Measurements from ENCODE around the gene RAB3IL1. TPM values are rescaled to one million over a fixed set of nuclear protein-coding genes. Genes with fewer than 3 reads are reported as not detected.

The RAB3IL1 gene
- total RNA-seq, 1 donor from 2014 or later = 10.6 TPM

GRCh38 chr11:61868571-61869428, 48.6 kb downstream of the RAB3IL1 start:
- Mint-ChIP-seq H3K27ac (no peak overlapping the region), H3K27me3 (ENCODE audit: low read depth) (peaks cover 8% of the 10 kb centered on the region), H3K4me1 (peaks cover 17% of the 10 kb centered on the region), H3K9me3 (no peaks in the 10 kb centered on the region), H3K36me3 (peaks cover 10% of the 10 kb centered on the region), H3K4me3 (no peak overlapping the region)
- no peak for TF ChIP-seq CTCF (IDR thresholded peaks at IDR 0.05; ENCODE audit: unreplicated experiment)
- no peak for DNase-seq (ENCODE audit: low spot score in 2 of 2, unreplicated experiment in 2 of 2)

GRCh38 chr11:61866958-61867343, 50.4 kb downstream of the RAB3IL1 start:
- no peak overlapping the region for H3K4me3 Mint-ChIP-seq
- H3K27me3 Mint-ChIP-seq (ENCODE audit: low read depth) = peaks cover 4% of the 10 kb centered on the region
- H3K9me3 Mint-ChIP-seq = no peaks in the 10 kb centered on the region
- DNase-seq (ENCODE audit: low spot score in 2 of 2, unreplicated experiment in 2 of 2) = no peak
- H3K36me3 Mint-ChIP-seq = peaks cover 10% of the 10 kb centered on the region
- no peak for TF ChIP-seq CTCF (IDR thresholded peaks at IDR 0.05; ENCODE audit: unreplicated experiment)
- no peak overlapping the region for H3K27ac Mint-ChIP-seq
- H3K4me1 Mint-ChIP-seq = peaks cover 17% of the 10 kb centered on the region

GRCh38 chr11:61866231-61866957, 51.0 kb downstream of the RAB3IL1 start:
- H3K27me3 Mint-ChIP-seq (ENCODE audit: low read depth) = peaks cover 3% of the 10 kb centered on the region
- DNase-seq (ENCODE audit: low spot score in 2 of 2, unreplicated experiment in 2 of 2) = no peak
- H3K4me1 Mint-ChIP-seq = peaks cover 16% of the 10 kb centered on the region
- TF ChIP-seq CTCF (IDR thresholded peaks at IDR 0.05; ENCODE audit: unreplicated experiment) = no peak
- peak overlapping the region; percentile 39 for H3K27ac Mint-ChIP-seq
- no peak overlapping the region for H3K4me3 Mint-ChIP-seq
- H3K9me3 Mint-ChIP-seq = no peaks in the 10 kb centered on the region
- peaks cover 16% of the 10 kb centered on the region for H3K36me3 Mint-ChIP-seq

- Mint-ChIP-seq H3K9me3 (no peaks in the 10 kb centered on the region), H3K27ac (no peak overlapping the region), H3K36me3 (peaks cover 21% of the 10 kb centered on the region), H3K4me3 (no peak overlapping the region), H3K4me1 (peaks cover 8% of the 10 kb centered on the region), H3K27me3 (ENCODE audit: low read depth) (no peaks in the 10 kb centered on the region)
- DNase-seq (ENCODE audit: low spot score in 2 of 2, unreplicated experiment in 2 of 2) = no peak
- TF ChIP-seq CTCF (IDR thresholded peaks at IDR 0.05; ENCODE audit: unreplicated experiment) = no peak
Observed at GRCh38 chr11:61864814-61865775, 52.3 kb downstream of the RAB3IL1 start.

- peaks cover 35% of the 10 kb centered on the region for H3K36me3 Mint-ChIP-seq
Observed at GRCh38 chr11:61863548-61864081, 53.8 kb downstream of the RAB3IL1 start.

More at GRCh38 chr11:61863548-61864081, 53.8 kb downstream of the RAB3IL1 start:
- H3K27me3 Mint-ChIP-seq (ENCODE audit: low read depth) = no peaks in the 10 kb centered on the region
- no peak overlapping the region for H3K4me3 Mint-ChIP-seq
- no peaks in the 10 kb centered on the region for H3K9me3 Mint-ChIP-seq
- TF ChIP-seq CTCF (IDR thresholded peaks at IDR 0.05; ENCODE audit: unreplicated experiment) = no peak
- H3K4me1 Mint-ChIP-seq = peaks cover 2% of the 10 kb centered on the region
- no peak overlapping the region for H3K27ac Mint-ChIP-seq
- no peak for DNase-seq (ENCODE audit: low spot score in 2 of 2, unreplicated experiment in 2 of 2)

All from mesothelial cell of epicardium (in vitro differentiated cells).